Activated CD4-positive, alpha-beta T cell treated with anti-CD3 and anti-CD28 coated beads for 1 hour (primary cell): ENCODE measurements around the gene GPR61.

Experiments used
- DNase-seq: peaks from one replicate; pipeline ENCODE4 v3.0.0-alpha.2; 2020

Gene GPR61

DNA sequence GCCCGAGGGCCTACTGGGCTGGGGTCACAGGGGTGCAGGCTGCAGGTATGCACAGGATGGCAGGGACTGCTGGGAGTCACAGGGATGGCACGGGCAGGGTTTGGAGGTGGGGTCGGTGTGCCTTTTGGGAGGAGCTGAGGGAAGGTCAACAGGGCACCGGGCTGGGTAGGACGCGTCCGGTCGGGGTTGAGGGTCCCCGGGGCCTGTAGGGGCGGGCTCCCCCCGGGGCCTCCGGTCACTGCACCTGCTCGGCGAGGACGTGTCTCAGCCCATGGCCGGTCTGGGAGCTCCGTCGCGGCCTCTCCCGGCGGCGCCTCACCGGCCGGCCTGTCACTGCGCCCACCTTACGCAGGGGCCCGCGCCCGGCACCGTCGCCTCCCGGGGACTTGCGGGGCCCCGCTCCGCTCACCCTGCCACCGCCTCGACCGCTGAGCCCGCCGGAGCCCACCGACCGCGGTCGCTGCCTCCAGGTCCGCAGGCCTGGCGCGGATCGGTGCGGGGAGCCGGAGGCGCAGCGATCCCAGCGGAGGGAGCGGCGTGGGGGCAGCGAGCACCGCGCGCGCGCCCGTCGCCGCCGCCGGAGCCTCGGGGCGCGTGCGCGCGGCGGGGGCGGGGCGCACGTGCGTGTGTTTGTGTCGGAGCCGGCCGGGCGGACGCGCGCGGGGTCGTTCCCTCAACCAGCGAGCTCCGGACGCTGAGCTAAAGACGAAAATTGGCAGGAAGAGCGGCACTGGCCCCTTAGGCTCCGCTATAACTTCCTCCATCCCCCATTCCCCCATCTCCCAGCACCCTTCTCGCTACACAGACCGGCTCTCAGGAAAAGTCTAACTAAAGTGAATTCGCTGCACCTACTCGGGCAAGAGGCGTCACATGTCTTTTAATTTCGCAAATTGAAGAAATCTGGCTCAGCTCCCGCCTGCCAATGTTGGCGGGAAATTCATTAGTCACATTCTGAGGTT is 30.2 kb upstream of the GPR61 start, which contains the start of gene AMIGO1:
AMIGO1 (minus strand) TSS at position 552 of the 959 bp plus-strand sequence. CDS start 815 bp downstream, outside the sequence.
- DNase-seq: peak; percentile 44

DNA sequence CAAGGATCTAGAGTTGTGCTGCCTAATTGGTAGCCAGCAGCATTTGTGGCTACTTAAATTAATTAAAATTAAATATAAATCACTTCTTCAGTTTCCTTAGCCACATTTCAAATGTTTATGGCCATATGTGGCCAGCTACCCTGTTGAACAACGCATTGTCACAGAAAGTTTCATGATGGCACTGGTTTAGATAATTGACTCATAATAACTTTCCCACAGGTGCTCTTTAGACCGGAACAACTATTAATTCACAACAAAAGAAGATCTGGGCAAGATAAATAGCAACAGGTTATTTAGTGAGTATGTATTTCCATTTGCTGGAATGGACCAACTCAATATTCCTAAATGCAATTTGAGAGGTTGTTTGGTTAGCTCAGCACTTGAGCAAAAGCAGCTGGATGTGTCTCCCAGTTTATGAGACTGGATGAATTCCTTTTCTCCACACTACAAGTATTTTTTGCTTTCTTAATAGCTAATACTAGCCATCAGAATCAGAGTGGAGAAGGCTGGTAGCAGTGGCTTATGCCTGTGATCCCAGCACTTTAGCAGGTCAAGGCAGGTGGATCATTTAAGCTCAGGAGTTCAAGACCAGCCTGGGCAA is 26.5 kb upstream of the GPR61 start:
- DNase-seq: no peak

DNA sequence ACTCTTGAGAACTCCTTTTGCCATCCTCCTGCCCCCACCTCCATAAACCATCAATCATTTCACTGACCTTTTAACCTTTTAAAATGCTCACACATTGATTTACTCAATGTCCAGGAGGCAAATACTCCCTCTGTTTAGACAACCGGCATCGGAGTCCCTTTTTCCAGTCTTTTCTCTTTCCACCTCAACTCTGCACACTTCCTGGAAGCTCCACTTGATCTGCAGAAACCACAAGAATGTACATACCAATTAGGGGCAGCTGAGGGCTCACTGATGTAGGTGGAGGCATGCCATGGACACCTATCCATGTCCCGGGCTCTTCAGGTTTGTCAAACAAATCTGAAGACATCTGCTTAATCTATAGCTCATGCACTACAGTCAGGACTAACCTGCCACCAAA is 24.8 kb upstream of the GPR61 start:
- no peak for DNase-seq

DNA sequence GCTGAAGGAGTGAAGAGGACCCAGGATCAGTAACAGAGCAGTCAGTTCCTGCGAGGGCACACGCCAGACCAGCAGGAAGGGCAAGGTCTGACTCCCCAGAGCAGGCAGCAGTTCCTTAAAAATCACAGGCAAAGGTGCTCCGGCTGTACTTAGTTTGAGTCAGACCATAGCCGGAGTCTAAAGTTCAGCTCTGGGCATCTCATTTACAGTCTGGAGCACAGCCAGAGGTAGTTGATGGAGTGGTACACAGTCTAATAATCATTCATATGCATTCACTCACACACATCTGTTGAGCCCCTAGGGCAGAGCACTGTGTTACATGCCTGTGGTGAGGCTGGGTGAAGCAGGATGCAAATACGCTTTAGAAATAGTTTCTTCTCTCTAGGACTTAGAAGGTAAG is 22.8 kb upstream of the GPR61 start:
- no peak for DNase-seq

DNA sequence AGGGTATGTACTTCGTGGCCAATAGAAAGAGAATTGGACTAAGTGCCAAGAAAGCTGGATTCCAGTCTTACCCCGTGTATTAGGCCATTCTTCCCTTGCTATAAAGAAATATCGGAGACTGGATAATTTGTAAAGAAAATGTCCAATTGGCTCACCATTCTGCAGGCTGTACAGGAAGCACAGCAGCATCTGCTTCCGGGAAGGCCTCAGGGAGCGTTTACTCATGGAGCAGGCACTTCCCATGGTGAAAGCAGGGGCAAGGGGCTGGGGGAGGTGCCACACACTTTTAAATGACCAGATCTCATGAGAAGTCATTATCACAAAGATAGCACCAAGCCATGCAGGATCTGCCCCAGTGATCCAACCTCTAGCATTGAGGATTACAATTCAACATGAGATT is 22.3 kb upstream of the GPR61 start:
- no peak for DNase-seq

DNA sequence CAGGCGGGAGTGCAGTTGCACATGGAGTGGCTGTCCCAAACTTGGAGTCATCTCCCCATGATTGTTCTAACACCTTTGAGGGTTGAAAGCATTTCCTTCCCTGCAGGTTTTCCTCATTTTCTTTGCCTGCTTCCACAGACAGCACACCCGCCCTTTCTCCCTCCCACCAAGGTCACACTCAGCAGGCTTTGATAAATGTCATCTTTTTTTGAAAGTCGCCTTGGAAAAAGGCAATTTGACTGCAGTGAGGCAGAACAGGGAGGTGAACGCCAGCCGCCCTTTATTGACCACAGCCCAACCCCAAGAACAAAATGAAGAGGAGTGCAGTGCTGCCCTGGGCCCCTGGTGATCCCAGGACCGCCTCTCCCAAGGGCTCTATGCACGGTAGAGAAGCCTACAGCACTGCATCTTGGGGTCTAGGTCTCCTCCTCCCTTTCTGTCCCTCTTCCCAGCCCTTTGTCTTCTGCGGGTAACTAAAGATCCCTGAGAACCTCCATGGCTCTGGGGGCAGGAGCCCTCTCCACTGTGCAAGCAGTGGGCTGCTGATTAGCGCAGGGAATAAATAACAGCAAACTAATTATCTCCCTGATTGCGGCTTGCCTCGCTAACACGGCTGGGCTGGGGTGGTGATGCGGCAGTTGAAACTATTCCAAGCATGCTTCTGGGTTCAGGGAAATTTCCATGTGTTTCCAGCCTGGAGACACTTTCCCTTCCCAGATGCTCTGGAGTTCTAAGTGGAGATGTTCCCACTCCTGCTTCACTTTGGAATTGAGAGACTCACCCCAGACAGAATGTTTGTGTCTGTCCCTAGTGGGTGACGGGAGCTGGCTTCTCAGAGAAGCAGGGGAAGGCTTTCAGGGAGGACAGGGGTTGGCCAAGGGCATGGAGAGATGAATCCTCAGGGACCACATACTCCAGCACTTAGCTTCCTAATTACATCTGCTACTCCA is 18.4 kb upstream of the GPR61 start:
- DNase-seq: no peak

DNA sequence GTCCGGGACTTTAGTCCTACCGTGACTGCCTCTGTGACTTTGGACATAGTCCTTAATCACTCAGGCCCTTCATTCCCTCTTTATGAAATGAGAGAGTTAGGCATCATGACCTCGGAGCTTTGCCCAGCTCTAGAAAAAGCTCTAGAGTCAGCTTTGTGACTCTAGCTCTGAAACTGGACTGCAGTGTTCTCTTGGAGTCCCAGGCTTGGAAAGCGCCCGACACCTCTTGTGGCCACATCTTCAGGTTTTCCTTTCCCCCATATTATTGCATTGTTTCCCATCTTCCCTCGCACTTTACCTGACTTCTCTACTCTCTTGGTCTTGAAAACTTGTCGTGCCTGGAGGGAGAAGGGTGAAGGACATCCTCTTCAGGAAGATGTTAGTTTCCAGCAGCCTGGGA is 17.6 kb upstream of the GPR61 start:
- DNase-seq: no peak

DNA sequence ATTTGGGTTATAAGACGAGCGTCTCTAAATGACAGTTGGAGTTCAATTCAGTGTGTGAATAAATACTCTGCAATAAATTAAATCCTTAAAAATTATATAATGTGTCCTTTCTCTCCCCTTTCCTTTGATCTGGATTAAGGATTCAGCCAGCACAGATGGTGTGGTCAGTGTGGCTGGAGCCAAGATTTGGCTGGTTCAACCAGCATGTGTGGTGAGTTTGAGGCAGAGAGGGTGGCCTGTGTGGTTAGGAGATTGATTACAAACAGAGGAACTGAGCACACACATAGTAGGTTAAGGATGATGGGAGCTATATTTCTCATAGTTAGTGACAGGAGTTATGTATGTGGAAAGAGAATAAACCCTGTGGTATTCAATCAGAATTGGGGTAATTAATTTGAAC is 16.0 kb upstream of the GPR61 start:
- DNase-seq: no peak

DNA sequence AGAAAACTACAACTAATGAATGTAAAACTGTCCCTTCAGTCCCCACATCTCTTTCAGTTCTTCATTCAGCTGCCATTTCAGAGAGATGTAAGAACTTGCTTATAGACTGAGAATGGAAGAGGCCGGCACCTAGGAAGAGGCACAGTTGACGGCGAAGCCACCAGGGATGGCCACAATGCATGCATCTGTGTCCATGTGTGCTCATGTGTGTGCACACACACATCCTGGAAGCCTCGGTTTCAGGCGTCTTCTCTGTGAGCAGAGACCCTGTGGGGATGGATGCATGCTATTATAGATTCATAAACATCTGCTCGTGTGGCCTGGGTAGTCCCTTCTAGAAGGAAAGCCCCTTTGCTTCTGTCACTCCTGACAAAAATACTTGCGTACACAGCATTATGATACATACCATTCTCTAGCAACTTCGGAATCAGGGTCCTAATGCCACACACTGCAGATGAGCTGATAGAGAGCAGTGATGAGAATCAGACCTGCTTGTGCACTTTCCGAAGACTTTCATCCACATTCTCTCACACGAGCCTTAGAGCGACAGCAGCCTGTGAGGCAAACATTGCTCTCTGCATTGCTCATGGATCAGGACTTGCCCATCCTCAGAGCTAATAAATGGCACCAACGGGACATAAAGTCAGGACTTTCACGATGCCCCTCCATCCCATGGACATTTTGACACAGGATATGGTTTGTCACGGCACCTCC is 12.4 kb upstream of the GPR61 start:
- no peak for DNase-seq

DNA sequence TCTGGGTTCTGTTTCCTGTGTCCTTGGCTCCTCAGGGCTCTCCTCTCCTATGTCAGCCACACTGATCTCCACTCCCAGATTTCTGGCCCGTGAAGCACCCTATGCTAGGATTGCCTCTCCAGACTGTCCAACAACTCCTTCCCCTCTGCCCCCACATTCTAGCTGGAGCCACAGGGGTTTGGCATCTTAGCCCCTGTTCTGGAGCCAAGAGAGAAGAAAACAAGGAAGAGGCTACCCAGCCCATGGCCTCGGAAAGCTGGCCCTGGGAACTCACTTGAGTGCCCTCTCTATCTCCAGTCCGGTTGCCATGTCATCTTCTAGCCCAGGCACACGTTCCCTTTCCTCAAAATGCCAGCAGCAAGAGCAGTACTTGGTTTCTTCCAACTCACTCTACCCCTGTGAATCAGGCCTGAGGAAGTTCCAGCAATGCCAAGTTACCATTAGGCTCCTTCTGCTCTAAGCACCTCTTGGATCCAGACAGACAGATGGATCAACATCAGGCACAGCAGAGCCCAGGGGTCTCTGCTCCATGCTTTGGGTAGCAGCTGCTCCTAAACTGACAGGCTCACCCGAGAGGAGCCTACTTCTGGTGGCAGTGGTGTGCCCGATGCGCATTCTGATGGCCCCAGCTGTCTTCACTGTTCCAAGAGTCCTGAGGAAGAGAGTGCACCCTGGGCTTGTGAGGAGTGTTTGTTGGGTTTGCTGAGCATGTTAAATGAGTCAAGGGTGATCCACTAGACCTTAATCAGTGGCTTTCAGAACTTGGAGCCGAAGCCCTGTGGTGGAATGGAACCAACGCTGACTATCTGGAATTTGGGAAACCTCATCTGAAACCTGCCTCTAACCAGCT is 11.6 kb upstream of the GPR61 start:
- DNase-seq: no peak

DNA sequence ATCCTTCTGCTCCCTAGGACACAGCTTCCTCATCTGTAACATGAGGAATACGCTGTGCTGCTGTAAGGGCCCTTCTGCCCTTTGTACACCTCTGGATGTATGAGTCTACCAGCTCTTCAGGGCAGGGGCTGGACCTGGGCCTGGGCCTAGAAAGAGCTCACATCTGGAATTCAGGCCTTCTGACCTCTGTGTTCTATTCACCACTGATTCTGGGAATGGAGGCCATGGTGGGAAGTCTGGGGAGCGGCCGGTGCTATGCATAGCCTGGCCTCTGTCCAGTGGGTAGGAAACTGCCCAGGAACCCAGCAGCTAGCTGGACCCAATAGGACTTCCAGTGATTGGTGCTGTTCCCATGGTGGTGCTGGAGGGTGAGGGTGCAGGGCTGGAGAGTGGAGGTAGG is 11.0 kb upstream of the GPR61 start:
- no peak for DNase-seq

DNA sequence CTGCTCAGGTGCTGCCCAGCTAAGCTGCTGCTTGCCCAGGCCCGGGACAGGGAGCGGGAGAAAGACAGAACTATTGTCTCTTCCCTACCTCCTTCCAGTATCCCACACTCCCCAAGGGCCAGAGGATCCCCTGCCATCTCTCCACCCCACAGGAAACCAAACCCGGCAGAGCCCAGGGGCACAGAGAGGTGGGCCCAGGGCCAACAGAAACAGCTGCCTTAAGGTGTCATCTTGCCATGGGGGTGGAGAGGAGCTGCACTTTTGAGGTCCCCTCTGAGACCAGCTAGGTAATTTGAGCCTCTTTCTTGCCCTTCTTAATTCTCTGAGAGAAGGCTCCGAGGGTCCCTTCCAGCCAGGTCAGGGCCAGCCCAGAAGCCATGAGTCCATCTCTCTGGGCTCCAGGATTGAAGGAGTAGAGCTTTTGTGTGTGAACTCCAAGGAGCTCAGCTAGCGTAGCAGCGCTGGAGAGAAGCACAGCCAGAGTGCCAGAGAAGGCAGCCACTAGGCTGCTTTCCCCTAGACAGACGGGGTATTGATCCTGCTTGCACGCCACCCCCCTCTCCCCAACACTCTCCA is 9.7 kb upstream of the GPR61 start:
- no peak for DNase-seq

DNA sequence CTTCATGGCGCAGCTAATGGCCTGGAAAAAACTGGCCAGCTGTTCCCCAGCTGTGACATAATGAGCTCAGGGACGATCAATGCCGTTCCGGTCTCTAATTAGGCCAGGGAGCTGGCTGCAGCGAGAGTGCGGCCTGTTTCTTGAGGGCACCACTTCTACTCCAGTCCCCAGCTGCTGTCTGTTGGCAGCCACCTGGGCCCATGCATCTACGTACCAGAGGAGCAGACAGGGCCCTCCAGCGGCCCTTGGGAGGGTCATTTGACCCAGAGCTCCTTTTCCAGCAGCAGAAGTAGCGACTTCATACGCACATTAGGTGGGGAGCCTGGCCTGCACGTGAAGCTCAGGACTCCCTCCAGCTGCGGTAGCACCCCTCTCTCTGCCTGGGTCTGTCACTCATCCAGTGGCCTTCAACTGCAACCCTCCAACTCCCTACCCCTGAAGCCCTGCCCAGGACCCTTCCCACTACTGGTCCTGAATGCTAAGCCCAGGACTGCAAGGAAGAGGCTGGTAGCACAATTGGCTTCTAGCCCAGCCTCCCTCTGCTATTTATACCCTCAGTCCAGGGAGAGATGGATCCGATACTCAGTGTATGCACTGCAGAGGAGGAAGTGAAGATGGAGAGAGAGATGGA is 9.1 kb upstream of the GPR61 start:
- no peak for DNase-seq

DNA sequence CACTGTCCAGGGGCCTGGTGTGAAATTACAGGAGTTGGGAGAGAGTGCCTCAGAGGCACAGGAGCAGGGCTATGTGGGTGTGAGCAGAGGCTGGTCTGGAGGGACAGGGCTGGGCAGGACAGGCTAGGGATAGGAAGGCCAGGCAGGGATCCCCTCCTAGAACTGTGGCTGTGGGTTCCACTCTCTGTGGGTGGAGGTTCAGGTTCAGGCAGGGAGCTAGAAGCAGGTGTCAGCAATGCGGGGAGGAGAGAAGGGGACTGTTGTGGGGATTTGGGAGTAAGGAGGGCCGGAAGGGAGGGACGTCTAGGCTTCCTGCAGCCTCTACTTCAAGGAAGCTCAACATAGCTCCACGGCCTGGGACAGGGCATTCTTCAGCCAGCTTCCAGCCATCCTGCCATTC is 8.3 kb upstream of the GPR61 start:
- DNase-seq: no peak

DNA sequence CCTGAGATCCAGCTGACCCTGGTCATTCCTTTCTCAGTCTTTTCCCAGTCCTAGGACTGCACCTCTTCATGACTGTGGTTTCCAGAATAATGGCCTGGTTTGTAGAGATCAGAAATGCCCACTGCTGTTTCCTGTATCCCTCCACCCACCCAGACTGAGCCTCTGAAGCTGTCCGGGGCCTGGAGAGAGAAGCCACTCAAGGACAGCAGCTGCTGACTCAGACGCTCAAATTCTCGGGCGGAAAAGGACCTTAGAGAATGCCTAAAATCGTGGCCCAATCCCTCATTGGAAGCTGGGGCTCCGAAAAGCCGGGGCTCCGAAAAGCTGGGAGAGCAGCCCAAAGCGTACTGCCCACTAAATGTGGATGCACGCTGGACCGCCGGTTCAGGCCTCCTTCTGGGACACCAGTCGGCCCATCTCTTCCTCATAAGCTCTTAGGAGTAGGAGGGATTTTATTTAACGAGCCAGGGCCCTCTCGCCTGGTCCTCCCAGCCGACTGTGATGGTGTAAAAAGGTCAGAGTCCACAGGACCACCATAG is 7.8 kb upstream of the GPR61 start:
- DNase-seq: no peak

DNA sequence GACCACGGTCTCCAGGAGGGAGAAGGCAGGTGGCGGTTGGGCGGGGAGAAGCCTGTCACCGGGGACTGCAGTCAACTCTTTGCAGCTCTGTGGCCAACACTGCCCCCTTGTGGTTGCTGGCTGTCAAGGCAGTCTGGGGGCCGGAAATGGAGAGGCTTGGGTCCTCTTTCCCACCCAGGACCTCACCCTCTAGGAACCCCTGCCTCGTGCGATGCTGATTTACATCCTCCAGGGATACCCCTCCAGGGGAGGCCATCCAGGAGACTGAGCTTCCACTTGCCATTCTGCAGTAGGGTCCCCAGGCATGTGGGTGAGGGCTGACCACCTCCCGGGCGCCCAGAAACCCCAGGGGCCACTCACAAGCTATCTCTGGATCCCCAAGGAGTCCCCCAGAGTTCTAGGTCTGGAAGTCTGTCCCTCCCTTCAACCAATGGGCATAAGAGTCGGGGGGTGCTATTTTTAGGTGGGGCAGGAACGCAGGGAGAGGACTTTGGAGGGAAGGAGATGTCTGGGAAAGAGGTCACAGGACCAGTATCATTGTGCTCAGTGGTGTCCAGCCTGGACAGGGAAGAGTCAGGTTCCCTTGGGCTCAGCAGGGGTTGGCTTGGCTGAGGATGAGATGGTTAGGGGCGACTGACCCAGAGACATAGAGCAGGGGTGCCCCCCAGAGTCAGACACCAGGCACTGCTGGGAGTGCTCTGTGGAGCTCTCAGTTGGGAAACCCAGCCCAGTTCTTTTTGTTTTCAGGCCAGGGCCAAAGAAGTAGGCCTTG is 7.1 kb upstream of the GPR61 start:
- peak; percentile 87 for DNase-seq

DNA sequence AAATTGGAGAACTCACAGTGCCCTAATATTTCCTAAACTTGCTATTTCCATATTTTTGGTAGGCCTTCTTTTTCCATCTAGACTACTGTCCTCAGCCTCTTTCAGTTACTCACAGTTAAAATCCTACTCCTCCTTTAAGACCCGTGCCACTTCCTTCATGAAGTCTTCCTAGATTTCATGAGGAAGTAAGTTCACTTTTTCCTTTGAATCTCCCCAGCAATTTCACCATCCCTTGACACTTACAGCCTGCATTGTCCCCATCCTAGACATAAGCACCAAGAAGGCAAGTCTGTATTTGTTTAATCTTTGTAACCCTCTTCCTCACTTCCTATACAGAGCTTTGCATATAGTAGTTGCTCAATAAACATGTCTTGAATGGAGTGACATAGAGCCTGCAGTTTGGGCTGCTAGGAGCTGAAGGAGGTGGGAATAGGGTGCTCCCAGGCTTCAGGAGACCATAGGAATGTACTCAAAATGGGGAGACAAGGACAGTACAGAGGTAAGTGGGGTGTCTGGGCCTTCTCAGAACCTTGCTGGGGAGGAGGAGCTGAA is 5.3 kb upstream of the GPR61 start:
- no peak for DNase-seq

DNA sequence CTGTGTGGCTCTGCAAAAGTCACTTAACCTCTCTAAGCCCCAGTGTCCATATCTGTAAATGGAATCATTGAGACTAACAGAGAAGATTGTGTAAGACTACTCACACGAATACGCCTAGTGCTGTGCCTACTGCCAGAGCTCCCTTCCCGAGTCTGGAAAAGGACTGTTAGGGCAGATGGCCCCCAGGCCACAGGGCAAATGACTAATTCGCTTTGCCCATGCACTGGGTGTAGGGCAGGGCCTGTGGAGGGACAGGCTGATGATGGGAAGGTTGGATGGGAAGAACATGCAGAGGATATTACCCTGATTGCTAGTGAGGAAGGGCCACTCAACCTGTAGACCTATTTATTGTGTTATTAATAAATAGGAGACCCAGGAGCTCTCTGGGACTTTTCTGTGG is 4.2 kb upstream of the GPR61 start:
- DNase-seq: no peak

DNA sequence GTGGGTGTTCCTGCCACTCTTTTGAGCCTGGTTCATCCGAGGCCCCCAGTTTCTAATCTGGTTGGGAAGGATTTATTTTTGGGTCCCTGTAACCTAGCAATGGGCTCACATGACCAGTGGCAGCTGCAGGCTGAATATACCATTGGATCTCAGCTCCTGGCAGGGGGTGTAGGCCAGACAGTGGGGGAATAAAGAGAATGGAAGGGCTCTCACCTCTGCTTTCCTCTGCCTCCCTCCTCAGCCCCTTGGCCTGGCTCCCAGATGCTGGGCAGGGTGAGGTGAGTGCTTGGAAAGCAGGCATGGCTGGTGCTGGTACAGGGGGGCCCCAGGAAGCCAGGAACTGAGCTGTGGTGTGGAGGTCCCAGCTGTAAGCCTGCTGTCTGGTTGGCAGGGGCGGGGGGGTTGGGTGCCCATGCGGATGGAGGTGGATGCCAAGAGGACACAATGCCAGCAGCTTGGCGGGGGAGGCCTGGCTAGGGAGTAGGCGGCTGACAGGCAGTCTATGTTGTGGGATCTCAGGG is 3.6 kb upstream of the GPR61 start:
- DNase-seq: no peak
